NCI-H2171 (cell line): ENCODE data around the gene MSX2.
"Not testable (repeated sequence)": the region's sequence is repeated elsewhere in the genome, so short reads cannot be mapped to it uniquely, and the experiment has no call there.

Experiments
- DNase-seq: peaks from one replicate; lab custom pipeline; 2025; lab: John Stamatoyannopoulos, UW

Gene MSX2

DNA sequence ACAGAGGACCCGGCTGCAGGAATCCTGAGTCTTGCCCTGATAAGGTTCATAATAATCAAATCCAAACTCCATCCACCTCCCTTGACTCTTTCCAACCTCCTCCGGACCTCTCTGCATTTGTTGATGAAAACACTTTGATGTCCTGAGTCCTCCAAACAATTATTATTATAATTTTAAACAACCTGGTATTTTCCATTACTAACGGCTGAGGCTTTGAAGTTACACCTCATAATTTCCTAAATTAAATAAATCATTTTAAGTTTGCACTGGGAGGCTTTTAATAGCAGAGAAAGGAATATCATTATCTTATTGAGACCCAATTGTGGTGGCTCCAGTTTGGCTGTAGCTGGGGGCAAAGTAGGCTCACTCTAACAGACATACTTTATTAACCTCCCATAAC lies 9.5 kb downstream of the MSX2 start:
- DNase-seq, result no peak

DNA sequence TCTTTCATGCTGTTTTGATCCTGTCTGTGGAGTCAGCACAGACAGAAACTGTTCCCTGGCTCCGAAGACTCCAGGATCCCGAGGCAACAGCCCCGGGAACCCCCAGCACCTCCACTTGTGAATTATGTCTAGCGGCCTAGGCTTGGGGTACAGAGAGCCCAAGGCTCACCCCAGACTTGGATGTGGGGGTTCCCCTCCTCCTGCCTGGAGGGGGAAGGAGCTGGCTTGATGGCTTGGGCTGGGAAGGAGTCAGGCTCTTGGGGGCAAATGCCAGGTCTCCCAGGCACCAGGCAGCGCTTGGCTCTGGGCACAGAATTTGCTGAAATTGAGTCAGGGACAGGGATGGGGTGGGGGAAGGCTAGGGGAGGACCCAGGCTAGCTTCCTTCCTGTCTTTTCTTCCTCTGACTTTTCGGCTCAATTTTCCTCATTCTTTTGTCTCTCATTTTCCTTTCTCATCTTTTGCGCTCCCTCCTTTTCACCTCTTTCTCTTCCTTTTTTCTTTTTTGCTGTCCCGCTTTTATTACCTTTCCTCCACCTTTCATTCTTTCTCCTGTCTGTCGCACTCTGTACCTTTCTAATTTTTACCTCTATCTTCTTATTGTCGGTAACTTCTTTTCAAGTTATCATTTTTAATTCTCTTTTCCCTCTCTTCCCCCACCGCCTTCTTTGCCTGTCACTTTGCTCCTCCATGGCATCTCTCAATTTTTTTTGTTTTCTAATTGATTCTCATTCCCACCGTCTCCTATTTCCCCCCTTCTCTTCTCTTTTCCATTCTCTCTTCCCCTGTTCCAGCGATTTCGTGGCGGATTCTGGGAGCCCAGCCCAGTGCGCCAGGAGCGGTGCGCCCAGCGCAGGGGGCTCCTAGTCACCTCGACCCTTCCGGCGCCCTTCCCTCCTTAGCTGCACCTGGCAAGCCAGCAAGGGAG lies 10.5 kb downstream of the MSX2 start:
- no peak for DNase-seq

DNA sequence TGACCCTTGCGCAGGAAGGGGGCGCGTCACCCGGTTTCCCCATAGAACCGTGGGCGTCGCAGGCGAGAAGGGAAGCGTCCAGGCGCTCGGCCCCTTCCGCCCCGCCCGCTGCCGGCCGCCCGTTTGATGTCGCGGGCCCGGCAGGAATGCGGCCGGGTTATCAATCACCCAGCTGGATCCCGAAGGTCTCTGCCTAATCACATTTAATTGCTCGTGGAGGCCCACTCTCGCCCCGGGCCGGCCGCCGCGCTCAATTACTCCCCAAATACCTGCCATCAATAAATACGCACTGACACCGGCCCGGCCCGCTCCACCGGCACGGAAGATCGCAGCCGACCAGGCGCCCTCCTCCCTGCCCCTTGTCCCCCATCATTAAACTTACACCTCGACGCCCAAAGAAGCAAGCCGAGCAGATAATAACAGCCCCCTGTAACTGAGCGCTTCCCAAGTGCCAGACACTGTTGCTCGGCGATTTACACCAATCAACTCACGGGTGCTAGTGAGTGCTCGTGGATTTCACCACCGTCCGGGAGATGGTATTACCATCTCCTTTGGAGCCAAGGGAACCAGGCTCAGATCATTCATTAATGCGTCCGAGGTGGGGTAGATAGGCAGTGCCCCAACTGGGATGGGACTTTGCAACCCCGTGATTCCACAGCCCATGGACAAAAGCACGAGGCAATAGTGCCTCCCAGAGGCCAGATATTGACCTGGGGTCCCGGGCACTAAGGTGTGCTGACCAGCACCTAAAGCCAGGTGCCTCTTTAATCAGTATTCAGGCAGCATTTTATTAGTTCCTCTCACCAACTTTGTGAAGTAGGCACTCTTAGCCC lies 11.3 kb downstream of the MSX2 start:
- no peak for DNase-seq

DNA sequence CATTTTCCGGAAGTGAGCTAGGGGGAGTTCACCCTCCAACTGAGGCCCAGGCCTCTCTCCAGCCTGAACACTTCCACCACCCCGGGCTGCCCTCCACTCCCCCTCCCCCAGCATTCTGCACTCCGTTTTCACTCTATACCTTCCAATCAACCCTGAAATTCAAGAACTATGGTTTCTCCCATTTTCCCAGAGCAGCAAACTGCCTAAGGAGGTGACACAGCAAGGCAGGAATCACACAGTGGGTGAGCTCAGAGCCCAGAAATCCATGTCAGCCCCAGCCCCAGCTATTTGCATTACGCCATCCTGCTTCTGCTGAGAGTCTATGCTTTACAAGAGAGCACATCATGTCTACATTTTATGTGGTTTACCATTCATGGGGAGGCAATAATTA lies 11.9 kb downstream of the MSX2 start:
- DNase-seq, result no peak

DNA sequence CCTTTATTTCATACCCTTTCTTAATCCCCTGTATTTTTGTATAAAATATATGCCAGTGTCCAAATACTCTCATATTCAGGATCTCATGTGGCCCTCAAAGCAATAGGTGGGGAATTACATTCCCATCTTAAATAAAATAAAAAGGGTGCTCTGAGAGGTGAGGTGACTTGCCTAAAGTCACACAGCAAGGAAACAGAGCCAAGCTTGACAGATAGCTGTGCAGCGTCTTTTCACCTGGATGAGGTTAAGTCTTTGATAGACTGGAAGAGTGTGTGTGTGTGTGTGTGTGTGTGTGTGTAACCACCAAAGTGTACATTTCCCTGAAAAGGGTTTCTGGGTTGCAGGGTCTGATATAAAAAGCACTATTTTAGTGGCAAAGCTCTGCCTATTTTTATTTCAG lies 12.4 kb downstream of the MSX2 start:
- DNase-seq, result no peak

DNA sequence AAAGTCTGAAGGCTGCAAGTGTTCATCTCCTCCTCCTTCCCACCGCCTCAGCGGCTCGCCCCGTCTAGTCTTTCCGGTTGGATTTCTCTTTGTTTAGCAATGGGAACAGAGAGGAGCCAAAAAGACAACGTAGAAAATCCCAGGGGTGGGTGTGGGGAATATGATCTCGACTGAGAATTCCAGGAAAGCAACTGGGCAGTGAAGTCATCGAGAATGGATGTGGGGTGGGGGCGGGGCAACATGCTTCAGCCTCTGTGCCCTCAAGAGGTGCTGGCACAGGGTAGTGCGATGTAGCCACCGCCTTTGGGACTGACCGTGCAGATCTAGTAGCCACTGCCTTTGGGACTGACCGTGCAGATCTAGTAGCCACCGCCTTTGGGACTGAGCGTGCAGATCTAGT lies 12.9 kb downstream of the MSX2 start:
- no peak for DNase-seq

DNA sequence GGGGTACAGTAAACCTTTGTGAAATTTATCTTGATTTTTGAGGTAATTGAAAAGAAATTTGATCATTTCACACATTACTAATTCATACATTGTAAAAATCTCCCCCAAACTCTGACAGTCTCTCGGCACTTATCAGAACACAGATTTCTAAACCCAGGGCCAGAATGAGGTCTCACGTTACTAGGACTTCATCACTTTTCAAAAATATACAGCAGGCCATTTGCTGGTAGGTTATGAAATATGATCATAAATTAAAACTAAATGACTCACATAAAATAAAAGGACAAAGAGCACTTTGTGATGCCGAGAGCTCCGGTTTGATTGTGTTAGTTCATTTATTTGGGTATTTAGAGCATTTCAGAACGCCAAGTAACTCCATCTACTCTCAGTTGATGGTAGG lies 17.0 kb downstream of the MSX2 start:
- DNase-seq, result no peak

DNA sequence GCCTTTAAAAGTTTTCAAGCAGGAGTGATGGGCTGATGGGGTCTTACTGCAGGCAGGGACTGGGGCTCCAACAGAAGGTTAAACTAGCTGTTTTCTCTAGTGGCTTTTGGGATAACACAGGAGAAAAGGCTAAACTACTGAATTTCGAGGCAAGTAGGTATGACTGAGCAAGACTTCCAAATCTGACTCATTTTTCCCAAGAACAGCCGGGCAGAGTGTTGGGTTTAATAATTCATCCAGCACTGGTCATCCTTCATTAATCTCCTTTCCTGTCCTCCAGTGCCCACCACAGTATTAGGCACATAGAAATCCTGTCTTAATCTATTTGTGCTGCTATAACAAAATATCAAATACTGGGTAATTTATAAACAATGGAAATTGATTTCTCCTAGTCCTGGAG lies 20.5 kb downstream of the MSX2 start:
- DNase-seq, result no peak

DNA sequence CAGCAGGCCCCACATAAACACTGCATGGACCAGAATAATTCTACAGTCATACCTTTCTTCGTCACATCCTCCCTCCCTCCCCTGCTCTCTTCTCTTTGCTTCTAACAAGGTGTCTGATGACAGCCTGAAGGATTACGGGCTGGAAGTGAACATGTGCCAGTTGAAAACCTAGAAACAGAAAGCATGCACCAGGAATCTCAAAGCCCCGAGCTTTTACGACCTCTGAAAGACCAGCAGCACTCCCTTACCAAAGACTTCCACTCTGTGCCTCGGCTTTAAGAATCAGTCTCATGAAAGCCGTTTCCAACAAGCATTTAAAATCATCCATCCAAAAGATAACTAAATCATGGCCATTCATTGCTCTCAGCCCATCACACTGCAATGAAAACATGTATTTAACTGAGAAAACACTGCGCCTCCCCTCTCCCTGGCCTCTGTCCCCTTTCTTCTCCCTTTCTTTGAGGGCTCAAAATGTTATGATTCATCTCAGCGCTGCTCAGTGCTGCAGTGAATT lies 21.3 kb downstream of the MSX2 start:
- DNase-seq, result no peak

DNA sequence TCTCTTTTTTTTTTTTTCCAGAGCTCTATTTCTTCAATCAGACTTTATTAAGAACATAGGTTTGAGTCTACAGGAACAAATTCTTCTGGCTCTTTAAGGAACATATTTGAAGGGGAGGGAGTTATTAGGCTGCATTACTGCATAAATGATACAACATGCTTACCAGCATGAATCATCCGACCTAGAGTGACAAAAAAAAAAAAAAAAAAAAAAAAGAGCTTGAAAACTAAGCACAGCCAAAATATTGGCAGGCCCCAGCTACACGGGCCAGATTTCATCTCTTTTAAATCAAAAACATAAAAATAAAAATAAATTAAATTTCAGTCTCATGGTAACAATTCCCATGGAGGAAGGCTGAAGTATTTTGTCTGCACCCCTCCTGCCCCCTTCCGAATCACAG lies 26.3 kb downstream of the MSX2 start:
- no peak for DNase-seq

DNA sequence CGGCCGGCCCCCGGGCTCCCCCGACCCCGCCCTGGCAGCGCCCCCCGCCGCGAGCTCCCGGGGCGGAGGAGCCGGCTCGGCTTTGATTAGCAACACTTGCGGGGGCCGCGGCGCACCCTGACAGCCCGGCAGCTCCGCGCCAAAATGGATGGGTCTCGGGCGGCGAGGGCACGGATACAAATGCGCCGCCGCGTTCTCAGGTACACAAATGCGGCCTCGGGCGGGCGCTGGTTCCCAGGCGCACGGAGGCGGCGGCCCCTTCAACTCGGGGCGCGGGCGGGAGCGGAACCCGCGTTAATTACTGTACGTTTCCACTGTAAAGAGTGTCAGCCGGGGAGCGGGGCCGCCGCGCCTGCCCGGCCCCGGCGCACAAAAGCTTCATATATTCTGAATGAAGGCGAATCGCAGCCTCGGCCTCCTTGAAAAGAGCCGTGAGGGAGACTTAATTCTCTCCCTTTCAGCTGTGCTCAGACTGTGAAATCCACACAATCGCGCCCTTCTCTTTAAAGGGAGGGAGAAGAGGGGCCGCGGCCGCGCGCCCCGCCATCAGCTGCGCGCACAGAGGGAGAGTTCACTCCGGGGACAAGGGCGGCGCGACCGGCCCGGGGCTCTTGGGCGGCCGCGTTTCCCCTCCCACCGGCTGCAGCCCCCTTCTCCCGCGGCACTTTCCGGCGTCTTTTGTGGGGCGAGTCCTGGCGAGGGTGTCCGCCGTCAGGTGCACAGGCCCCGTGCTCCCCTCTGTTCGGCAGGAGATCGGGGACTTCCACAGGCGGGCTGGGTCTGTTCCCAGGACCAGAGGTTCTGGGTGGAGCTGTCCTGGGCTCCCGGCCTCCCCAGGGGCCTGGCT lies 27.0 kb downstream of the MSX2 start:
- DNase-seq, result no peak

DNA sequence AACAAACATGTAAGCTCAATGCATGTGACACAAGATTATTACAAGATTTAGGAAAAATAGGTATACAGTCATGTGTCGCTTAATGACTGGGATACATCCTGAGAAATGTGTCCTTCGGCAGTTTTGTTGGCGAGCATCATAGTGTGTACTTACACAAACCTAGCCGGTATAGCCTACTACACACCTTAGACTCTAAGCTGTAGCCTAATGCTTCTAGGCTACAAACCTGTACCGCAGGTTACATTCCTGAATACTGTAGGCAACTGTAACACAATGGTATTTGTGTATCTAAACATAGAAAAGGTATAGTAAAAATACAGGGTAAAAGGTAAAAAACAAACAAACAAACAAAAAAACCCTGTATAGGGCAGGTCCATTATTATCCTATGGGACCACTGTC lies 27.7 kb downstream of the MSX2 start:
- DNase-seq, result no peak

DNA sequence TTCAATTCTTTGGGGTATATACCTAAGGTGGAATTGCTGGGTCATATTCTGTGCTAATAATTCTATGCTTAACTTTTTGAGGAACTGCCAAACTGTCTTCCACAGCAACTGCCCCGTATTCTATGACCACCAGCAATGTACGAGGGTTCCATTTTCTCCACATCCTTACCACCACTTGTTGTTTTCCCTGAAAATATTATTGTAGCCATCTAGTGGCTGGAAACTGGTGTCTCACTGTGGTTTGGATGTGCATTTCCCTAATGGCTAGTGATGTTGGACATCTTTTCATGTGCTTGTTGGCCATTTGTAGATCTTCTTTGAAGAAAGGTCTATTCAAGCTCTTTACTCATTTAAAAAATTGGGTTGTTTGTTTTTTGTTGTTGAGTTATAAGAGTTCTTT lies 30.7 kb downstream of the MSX2 start:
- no peak for DNase-seq

DNA sequence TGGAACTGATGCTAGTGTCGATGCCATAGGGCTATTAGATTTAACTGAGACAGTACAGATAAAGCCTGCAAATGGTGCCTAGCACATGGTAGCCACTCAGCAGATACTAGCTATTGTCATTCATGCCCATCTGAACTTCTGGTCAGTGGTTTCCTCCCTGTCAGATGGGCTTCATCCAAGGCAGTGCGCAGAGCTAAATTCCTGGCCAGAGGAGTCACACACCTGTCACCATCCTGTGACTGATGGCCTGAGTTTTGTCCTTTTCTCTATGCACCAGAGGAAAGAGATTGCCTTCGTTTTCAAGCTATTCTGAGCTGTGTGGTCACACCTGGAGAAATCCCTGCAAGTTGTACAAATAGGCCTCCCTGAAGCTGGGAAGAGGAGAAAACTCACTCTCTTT lies 34.7 kb downstream of the MSX2 start:
- DNase-seq, result no peak

DNA sequence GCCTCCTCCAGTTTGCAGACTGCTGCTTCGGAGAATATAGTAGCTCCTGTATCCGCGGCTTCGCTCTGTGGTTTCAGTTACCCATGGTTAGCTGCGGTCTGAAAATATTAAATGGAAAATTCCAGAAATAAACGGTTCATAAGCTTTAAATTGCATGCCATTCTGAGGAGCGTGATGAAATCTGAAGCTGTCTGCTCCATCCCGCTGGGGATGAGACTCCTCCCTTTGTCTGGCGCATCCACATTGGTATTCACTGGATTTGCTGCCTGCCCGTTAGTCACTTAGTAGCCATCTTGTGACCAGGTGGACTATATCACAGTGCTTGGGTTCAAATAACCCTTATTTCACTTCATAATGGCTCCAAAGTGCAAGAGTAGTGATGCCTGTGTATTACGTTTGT lies 36.3 kb downstream of the MSX2 start:
- DNase-seq, result no peak

DNA sequence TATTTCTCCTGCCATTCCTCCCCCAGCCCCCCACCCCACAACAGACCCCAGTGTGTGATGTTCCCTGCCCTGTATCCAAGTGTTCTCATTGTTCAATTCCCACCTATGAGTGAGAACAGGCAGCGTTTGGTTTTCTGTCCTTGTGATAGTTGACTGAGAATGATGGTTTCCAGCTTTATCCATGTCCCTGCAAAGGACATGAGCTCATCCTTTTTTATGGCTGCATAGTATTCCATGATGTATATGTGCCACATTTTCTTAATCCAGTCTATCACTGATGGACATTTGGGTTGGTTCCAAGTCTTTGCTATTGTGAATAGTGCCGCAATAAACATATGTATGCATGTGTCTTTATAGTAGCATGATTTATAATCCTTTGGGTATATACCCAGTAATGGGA lies 37.0 kb downstream of the MSX2 start:
- DNase-seq, result not testable (repeated sequence)

DNA sequence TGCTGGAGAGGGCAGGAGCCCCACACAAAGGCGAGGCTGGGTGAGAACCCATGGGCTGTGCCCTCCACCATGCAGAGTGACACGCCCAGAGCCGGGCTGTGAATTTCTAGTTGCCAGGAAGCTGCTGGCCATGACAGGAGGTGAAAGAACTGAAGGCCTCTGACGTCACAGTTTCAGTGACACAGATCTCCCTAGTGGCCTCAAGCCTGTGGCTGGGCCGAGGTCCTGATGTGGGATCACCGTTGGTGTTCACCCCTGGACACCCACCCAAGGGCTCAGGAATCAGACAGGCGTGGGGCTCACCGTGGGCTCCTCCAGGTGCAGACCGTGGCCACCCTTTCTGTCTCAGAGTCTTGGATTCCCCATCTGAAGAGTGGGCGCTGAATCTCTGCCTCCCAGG lies 39.9 kb downstream of the MSX2 start:
- no peak for DNase-seq

DNA sequence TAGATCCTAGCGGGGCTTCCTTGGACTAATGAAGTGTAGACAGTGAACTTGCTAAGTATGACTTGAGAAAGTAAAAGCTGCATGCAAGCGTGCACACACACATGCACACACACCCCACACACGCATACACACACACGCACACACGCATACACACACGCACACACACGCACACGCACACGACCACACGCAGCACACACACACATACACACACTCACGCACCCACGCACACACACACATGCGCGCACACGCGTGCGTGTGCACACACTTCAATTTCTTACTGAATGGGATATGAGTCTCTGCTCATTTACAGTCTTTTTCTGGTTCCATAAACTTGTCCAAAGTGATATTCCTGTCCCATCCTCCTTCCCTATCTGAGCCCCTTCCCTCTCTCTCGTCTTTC lies 41.2 kb downstream of the MSX2 start:
- no peak for DNase-seq

DNA sequence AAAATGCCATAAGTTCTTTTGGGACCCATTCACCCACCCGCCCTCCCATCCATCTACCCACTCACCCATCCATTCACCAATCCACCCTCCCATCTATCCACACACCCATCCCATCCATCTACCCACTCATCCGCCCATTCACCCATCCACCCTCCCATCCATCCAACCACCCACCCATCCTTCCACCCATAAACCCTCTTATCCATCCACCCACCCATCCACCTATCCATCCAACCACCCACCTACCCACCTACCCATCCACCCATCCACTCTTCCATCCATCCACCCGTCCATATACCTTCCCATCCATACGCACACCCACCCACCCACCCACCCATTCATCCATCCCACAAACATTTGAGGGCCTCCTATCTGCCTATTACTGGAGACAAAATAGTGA lies 43.3 kb downstream of the MSX2 start:
- no peak for DNase-seq

DNA sequence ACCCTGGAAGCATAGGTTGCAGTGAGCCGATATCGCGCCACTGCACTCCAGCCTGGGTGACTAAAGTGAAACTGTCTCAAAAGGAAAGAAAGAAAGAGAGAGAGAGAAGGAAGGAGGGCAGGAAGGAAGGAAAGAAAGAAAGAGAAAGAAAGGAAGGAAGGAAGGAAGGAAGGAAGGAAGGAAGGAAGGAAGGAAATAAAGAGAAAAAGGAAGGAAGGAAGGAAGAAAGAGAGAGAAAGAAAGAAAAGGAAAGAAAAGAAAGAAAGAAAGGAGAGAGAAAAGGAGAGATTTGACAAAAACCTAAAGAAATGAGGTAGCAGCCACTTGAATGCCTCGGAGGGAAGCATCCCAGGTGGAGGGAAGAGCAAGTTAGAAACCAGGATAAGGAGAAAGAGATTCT lies 44.6 kb downstream of the MSX2 start:
- DNase-seq, result no peak

DNA sequence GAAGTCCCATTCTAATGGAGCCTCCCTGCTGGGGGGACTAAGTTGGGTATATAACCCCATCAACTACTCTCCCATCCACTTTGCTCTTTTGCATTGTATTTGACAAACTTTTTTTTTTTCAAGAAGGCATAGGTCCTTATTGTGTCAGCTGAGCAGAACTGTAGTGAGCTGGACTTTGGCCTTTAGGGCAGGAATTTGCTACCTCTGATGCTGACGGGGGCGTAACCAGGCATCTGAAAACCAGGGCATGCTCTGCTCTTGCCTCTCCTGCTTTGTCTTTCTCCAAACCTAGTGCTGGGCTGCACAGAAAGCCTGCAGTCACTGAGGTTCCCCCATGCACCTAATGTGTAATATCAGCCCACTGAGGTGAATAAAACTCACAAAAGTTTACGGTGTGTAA lies 49.0 kb downstream of the MSX2 start:
- DNase-seq, result no peak

DNA sequence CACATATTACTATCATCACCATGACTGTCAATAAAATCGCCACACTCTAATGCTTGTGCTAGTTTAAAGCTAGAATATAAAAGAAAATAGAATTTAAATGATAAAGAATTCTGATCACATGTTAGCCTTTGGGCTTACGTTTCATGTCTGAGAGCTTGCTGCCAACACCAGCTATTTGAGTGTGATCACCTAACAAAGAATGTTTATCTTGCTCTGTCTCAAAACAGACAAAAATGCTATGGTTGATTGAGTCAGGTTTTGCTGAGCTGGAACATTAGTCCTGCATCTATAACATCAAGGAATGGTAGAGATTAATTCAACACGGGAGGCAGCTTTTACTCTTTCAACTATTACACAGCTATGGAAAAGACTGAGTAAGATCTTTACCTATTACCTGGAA lies 50.7 kb downstream of the MSX2 start:
- DNase-seq, result no peak
